Transverse colon (tissue), 3 donors: ENCODE results near the gene PRKCI.

Experiments
- CTCF ChIP-seq, 5 experiments: fragments of 200-600 bp in 3 of 5; fragments of 450-650 bp in 2 of 5; sonication (generic) in 3 of 5; IDR thresholded peaks; 1 replicate in 2 of 5; 2 replicates in 3 of 5; pipeline ENCODE4 v1.5.1; 2016 to 2017; ENCODE audit warnings: antibody characterized with exemption in 5 of 5, inconsistent platforms in 3 of 5, mild to moderate bottlenecking in 2 of 5, moderate library complexity in 1 of 5
- EP300 ChIP-seq: sonication (generic); formaldehyde crosslinking; IDR thresholded peaks from one replicate; pipeline ENCODE4 v1.6.1; 2017; ENCODE audit warnings: antibody characterized with exemption, low read depth
- POLR2A ChIP-seq: fragments of 450-650 bp; IDR thresholded peaks from one replicate; pipeline ENCODE4 v1.6.1; 2016; ENCODE audit warnings: antibody characterized with exemption, mild to moderate bottlenecking, moderate library complexity

GRCh38 chr3:170277833-170278580 lies 55.8 kb downstream of the PRKCI start:
- no peak for TF ChIP-seq POLR2A
- TF ChIP-seq CTCF (IDR thresholded peaks at IDR 0.05): no peak
- TF ChIP-seq EP300: no peak
